ENCODE results near the gene ASMTL.

Gene ASMTL

DNA sequence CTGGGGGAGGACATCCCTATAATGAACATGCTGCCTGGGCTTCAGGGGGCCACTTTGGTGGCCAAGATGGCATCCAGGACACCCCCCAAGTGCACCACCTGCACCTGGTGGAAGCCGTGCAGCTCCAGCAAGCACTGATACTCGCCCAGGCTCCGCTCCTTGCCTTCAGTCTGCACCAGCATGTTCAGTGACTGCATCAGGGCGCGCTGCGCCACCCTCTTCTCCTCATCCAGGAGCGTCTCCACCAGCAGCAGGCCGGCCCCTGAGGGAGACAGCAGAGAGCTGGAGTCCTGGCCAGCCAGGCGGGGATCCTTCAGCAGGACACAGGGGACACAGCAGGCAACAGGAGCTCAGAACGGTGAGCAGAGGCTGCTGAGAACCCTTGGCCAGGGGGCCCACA is 49.5 kb downstream of the ASMTL start:
- no peak for DNase-seq

DNA sequence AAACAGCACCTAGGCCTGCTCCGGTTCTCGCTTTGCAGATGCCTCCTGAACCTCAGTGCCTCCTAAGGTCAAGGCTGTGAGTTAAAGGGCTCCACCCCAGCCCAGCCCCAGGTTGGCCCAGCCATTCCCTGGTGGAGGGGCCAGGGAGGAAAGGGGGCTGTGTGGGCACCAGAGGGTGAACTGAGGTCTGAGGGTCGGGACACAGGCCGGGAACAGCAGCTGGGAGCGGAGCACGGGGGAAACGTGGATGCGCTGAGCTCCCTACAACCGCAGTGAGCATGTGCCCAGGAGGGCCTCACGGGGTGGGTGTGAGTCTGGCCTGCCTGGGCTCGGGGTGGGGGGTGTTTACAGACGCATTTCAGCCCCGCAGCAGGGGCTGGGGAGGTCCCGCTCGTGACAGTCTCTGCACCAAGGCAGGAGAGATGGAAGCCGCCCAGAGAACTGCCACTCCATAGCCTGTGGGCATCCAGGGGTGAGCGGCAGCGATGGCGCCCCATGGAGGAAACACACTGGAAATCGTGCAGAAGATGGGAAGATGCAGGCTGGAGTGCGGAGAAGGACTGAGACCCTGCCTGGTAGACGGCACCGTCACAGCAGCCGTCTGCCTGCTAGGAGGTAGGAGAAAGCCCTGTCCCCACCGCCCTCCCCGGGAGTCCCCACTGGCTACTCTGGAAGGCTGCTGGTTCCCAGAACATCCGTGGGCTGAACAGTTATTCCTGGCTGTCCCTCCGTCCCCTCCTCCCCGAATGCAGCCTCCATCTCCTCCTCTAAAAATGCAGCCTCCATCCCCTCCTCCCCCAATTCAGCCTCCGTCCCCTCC is 50.9 kb downstream of the ASMTL start:
- no peak for DNase-seq

DNA sequence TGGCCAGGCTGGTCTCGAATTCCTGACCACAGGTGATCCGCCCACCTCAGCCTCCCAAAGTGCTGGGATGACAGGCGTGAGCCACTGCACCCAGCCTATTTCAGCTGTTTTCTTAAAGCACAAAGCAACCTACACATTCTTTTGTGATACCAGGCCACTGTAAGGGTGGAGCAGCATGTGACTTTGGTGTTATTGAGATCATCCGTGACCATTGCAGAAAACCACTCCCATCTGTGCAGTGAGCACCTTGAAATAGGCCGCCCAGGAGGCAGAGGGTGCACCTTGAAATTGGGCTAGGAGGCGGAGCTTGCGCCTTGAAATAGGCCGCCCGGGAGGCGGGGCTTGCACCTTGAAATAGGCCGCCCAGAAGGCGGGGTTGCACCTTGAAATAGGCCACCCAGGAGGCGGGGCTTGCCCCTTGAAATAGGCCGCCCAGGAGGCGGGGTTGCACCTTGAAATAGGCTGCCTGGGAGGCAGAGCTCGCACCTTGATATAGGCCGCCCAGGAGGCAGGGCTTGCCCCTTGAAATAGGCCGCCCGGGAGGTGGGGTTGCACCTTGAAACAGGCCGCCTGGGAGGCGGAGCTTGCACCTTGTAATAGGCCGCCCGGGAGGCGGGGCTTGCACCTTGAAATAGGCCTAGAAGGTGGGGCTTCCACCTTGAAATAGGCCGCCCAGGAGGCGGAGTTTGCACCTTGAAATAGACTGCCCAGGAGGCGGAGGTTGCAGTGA is 51.8 kb downstream of the ASMTL start:
- DNase-seq, result no peak

DNA sequence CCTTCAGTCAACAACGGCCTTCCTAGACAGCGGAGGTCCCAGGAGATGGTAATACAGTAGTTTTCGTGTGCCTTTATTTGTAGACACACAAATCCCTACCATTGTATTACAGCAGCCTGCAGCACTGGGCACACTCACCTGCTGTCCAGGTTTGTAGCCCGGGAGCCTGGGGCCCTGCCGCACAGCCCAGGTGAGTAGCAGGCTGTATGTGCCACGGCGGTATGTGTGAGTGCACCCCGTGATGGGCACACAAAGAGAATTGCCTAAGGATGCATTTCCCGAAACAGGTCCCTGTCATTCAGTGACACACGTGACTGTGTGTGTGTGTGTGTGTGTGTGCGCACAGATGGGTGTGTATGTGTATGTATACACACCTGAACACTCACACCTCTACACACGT is 52.7 kb downstream of the ASMTL start:
- DNase-seq, result no peak

- no peak for DNase-seq
Observed at GRCh38 chrX:1398431-1399340, 54.0 kb downstream of the ASMTL start.

DNA sequence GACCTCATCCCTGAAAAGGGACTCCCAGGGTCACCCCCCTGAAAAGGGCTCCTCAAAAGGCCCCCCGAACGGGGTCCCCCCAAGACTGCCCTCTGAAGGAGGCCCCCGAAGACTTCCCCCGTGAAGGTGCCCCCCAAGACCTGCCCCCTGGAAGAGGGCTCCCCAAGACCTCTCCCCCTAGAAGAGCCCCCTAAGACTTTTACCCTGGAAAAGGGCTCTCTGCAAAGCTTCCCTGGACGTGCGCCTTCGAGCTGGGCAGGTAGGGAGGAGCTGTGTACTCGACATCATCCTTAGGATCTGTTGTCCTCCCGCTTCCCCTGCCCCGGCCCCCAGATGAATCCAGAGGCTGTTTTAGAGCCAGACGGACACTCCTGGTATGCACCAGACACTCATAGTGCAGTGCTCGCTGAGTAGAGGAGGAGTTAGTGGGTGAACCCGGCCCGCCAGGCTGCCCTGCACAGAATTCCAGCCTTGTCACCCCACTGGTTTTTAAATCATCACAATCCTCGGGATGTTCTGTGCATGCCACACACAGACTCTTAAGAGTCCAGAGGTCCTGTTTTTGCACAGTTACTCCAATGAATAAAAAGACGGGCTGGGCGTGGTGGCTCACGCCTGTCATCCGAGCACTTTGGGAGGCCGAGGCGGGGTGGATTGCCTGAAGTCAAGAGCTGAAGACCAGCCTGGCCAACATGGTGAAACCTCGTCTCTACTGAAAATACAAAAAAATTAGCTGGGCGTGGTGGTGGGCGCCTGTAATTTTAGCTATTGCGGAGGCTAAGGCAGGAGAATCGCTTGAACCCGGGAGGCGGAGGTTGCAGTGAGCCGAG is 55.1 kb downstream of the ASMTL start:
- DNase-seq, result no peak

DNA sequence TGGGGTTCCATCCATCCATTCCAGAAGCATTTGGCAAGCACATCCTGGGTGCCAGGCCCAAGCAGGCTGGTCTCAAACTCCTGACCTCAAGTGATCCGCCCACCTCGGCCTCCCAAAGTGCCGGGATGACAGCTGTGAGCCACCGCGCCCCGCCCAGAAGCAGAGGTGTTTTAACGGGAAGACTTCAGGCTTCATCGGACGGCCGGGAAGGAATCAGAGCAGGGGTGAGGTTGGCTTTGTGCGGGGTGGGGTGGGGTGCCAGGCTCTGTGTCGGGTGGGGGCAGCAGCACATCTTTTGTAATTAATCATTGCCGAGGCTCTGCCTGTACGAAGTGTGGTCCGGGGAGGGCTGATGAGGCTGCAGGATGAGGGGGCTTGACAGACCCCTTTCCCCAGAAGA is 55.7 kb downstream of the ASMTL start:
- no peak for DNase-seq

GRCh38 chrX:1395646-1396216 is 57.0 kb downstream of the ASMTL start:
- no peak for DNase-seq

DNA sequence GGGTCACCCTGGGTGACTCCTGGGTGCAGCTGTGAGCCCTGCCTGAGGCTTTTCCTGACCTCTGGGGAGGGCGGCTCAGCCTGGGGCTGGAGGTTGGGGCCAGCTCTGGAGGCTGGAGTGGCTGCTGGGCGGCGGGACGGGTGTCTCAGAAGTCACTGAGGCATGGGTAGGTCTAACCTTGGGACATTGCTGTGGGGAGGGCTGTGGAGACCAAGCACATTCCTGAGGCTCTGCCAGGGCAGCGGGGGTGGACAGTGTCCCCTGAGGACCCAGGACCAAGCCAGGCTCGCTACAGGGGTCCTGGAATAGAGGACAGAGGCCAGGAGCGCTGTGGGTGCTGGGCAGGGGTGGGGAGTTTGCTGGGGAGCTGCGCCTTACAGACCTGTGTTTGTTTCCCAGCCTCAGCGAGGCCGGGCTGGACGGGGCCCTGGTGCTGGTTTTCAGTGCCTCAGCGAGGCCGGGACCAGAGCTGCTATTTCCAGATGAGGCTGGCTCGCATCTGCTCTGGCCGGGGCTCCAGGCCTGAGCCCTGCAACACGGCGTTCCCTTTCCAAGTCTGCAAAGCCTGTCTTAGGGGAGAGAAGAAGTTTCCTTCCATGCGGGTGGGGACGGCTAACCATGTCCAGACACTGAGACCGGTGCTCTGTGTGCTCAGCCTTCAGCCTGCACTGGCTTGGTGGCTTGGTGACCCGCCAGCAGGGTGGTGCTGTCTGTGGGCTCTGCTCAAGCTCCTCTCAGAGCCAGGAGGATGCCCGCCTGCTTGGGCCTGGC is 57.8 kb downstream of the ASMTL start:
- no peak for DNase-seq

- no peak for DNase-seq
Observed at GRCh38 chrX:1393871-1394615, 58.7 kb downstream of the ASMTL start.

DNA sequence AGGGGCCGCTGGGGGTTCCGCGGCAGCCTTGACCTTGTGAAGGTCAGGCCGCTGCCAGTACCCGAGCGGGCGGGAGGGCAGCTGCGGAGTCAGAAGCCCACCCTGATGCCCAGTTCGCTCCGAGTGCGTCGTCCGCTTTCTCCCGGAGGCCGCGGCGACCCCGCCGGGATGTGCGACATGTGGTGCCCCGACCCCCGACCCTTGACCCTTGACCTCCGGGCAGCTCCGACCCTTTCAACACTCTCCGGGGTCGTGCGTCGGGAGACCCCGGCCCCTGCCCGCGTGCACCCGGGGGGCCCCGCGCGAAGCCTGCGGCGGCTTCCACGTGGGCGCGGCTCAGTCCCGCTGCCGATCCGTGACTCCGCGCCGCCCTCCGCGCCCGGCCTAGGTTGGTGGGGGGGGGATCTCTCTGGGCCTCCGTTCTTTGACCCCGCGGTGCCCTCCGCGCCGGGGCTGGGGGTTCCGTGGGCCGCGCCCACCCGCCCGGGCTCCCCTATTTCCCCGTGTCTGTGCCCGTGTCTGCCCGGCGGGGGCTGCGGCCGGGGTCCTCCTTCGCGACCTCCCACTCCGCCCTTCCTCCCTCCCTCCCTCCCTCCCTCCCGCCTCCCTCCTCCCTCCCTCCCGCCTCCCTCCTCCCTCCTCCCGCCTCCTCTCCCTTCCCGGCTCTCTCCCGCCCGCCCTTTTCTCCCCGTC is 60.2 kb downstream of the ASMTL start:
- DNase-seq, result no peak

GRCh38 chrX:1391707-1392375 is 60.9 kb downstream of the ASMTL start, which contains the start of gene SLC25A6:
Gene SLC25A6 (minus strand): TSS chrX:1392113. CDS start chrX:1392009, 104 bp downstream.
- DNase-seq, result no peak

- DNase-seq, result no peak
Observed at GRCh38 chrX:1391370-1391706, 61.4 kb downstream of the ASMTL start.

DNA sequence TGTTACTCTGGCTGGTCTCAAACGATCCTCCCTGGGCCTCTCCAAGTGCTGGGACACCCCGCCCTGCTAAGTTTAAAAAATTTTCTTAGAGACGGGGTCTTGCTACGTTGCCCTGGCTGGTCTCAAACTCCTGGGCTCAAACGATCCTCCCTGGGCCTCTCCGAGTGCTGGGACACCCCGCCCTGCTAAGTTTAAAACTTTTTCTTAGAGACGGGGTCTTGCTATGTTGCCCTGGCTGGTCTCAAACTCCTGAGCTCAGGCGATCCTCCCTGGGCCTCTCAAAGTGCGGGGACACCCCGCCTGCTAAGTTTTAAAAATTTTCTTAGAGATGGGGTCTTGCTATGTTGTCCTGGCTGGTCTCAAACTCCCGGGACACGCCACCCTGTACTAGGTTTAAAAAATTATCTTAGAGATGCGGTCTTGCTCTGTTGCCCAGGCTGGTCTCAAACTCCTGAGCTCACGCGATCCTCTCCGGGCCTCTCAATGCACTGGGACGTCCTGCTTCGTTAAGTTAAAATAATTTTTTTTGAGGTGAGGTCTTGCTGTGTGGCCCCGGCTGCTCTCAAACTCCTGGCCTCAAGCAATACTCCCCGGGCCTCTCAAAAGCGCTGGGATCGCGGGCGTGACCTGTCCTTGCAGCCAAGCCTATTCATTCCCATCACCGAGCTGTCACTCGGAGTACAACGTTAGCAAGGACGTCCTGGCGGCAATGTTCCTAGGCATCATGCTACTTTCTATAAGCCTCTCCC is 61.9 kb downstream of the ASMTL start:
- DNase-seq, result no peak

- no peak for DNase-seq
Observed at GRCh38 chrX:1389993-1390285, 62.8 kb downstream of the ASMTL start.

DNA sequence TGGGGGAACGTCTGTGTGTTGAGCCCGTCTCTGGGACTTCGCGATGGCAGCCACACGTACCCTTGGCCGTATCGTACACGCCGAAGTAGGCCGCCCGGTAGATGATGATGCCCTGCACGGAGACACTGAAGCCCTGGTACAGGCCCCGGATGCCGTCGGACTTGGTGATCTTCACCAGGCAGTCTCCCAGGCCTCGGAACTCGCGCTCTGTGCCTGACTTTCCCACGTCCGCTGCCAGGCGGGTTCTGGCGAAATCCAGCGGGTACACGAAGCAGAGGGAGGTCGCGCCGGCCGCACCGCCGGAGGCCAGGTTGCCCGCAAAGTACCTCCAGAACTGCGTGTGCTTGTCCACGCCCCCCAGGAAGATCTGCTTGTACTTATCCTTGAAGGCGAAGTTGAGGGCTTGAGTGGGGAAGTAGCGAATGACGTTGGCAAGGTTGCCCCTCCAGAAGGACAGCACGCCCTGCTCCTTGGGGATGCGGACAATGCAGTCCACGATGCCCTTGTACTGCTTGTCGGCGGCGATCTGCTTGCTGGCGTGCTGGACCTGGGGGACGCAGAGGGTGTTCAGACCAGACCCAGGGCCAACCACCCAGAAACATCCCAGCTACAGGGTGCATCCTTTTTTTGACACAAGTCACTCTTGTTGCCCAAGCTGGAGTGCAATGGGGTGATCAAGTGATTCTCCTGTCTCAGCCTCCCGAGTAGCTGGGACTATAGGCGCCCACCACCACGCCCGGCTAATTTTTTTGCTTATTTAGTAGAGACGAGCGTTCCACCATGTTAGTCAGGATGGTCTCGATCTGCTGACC is 63.3 kb downstream of the ASMTL start:
- DNase-seq, result no peak

GRCh38 chrX:1388651-1389050 is 64.1 kb downstream of the ASMTL start:
- DNase-seq, result no peak

Data from NCI-H446 (cell line).